NCI-H526 (cell line): Measurements from ENCODE around the gene GPR83.
"Not testable (repeated sequence)": the region's sequence is repeated elsewhere in the genome, so short reads cannot be mapped to it uniquely, and the experiment has no call there.

Experiments used
- DNase-seq, 2 experiments: peaks; one replicate each; lab custom pipeline; 2025; lab: John Stamatoyannopoulos, UW

GPR83 gene

DNA sequence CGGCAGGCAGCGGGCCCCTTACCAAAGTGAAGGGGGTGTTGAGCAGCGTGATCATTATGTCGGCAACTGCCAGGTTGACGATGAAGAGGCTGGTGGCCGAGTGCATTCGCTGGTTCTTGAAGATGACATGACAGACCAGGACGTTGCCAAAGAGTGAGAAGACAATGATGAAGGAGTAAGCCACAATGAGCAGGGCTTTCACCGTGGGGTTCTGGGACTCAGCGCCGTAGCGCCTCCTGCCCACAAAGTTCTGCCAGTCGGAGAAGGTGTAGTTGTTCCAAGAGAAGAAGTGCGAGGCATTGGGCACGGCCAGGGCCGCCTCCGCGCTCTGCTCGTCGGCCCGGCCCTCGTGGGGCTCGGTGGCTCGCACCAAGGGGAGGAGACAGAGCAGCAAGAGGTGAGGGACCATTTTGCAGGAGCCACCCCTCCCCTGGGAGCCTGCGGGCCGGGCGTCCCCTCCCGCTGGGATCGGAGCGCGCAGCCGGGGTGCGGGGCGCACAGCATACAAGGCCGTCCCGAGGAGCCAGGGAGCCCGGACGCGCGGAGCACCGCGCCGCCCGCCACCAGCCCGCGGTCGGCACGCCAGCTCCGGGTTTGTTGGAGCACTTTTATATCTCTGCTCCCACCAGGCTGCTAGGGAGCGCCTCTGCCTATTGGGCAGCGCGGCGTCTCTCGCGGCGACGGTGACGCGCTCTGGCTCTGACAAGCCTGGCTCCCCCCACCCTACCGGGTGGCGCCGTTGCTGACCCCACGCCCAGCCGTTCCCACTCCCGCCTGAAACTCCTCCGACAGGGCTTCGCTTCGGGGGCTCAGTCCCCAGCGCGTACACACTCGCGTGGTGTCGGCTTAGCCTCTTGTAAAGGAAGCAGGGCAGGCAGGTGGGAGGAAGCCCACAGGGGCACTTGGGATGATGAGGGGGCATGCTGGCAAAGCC, at the start of gene GPR83:
Gene GPR83 (minus strand): TSS at position 581 of the 934 bp plus-strand sequence. CDS start 172 bp downstream, at position 409.
- peak; percentile 23 to 81 for DNase-seq

GRCh38 chr11:94450048-94450447, 48.8 kb upstream of the GPR83 start:
- DNase-seq, result no peak

- no peak for DNase-seq
Observed at GRCh38 chr11:94449437-94449836, 48.2 kb upstream of the GPR83 start.

GRCh38 chr11:94449029-94449428, 47.8 kb upstream of the GPR83 start:
- no peak for DNase-seq

DNA sequence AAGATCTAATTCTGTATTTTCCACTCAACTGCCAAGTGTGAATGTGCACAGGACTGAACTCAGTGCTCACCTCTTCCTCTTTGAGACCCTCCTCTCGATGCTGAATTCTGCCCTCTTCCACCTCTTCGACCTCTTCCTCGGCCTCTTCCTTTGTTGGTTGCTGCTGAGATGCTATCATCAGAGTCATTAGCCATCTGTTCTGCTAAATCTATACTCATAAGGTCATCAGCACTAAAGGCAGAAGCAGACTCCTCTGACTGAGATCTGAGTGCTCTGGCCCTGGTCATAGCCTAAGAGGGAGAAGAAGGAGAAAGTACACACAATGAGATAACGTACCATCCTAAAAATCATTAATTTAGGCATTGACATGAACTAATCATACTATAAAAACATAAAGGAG, 45.9 kb upstream of the GPR83 start:
- no peak for DNase-seq

- no peak for DNase-seq
Observed at GRCh38 chr11:94445641-94446040, 44.4 kb upstream of the GPR83 start.

DNA sequence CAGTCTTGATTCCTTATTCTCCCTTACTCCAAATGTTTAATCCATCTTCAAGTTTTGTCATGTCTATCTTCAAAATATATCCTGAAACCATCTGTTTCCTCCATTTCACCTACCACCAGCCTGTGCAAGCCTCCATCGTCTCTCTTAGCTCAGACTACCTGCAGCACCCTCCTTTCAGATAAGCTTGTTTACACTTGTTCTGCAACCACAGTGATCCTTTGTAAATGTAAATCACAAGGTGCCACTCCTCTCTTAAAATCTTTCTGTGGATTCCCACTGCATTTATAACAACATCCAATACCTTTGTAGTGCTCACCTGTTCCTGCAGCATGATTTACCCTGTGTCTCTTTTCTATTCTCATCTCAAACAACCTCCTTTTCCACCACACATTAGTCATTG, 31.8 kb upstream of the GPR83 start:
- no peak for DNase-seq

GRCh38 chr11:94424662-94425061, 23.4 kb upstream of the GPR83 start:
- DNase-seq, result no peak

DNA sequence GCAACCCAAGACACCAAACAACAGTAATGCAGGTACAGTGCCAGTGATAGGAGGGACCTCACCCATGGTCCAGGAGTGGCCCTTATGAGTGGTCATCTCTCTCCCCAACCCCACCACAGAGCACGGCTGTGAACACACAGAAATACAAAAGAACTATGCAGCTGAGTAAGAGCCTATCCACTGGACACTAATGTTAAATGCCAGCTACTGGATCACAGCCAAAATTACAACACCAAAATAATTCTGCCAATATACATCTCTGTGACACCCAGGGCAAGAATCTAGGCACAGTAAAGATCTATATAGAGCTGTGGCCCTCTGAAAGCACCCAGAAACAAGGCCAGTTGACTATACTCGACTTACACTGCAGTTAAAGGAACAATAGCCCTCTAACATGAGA, 22.8 kb upstream of the GPR83 start:
- DNase-seq, result no peak

DNA sequence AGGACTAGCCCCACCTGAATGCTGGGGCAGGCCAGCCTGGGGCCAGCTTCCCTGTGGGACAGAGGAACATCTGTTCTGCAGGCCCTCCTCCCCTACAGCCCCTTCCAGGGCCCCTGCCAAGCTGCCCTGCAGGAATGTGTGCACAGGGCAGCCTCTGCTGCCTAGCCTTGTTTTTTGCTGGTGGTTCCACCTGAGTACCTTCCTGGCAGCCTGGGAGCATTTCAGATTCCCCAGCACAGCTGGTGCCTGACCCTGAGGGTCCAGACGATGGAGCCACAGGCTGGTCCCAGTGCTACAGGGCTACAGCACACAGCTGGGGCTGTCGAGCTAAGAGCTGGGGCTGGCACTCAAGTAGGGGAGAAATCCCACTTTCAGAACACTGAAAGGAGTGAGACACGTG, 22.3 kb upstream of the GPR83 start:
- no peak for DNase-seq

GRCh38 chr11:94418123-94418765, 17.0 kb upstream of the GPR83 start:
- no peak for DNase-seq

DNA sequence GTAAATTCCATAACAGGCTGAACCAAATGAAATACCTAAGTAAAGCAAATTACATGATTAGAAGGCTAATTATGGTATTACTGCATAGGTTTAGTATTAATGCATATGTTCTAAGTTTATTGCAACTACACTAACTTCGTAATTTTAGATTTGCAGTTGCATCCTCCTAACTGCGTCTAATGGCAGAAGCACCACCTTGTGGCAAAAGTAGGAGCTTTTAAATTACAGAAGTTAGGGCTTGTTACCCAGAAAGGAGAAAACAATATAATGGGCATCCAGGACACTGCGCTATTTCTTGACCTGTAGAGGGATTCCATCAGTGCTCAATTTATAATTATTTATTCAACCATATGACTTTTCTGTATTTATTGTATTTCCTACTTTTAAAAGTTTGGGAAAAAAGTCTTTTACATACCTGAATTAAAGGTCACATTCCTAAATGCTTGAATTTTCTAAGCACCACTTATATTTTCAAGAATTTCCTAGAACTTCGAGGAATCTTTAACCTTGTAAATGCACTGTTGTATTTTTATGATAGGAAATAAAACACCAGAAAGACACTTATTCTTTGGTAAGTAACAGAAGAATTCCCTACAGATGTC, 16.3 kb upstream of the GPR83 start:
- peak in 1 of 2 experiments; percentile 58 for DNase-seq

DNA sequence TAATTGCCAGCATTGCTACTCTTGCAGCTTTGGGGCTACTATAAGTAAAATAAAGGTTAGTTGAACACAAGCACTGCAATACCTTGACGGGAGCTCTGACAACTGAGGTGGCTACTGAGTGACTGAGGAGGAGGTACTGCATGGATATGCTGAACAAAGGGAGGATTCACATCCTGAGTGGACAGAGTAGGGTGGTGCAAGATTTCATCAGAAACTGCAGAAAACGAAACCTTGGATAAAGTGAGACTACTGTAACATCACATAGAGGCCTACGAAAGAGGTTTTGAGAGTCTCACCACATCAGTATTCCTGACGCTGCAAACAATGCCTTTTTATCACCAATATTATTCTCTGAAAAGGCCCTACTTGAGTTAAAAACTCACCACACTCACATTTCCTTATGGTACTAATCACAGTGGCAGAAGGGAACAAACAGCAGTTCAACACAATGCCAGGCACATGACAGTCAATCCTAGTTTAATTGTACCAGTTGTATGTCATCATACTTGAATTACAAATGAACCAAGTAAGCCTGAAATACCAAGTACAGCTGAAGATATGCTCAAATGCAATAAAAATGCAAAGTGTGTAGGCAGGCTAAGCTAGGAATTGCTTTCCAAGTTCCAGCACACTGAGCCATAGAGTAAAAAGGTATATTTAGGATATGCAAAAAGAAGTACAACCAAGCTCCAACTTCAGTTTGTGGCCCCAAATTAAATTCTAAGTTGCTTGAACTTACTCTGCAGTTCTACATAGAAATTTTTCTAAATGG, 4.0 kb upstream of the GPR83 start:
- no peak for DNase-seq

- no peak for DNase-seq
Observed at GRCh38 chr11:94402355-94402754, 1.1 kb upstream of the GPR83 start.

DNA sequence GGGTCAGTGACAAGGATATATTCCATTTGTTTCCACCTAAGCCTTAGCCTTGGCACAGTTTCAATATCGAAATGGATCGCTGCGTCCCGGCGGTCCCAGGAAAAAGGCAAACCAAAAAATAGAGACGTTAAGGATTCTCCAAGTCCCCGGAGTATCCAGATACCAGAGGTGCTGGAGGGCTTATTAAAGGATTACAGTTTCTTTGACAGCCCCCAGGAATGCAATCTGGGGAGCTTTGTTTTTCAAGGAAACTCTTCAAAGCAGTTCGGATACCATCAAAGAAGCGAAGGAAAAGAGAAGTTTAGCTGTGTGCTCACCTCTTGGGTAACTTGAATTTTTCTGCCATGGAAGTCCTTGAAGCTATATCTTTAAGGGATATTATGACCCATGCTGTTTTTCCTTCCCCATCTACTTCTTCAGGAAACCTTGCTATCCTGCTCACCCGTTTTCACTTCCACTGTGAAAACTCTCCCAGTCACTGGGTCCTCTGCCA, 600 bp upstream of the GPR83 start:
- DNase-seq, result no peak

DNA sequence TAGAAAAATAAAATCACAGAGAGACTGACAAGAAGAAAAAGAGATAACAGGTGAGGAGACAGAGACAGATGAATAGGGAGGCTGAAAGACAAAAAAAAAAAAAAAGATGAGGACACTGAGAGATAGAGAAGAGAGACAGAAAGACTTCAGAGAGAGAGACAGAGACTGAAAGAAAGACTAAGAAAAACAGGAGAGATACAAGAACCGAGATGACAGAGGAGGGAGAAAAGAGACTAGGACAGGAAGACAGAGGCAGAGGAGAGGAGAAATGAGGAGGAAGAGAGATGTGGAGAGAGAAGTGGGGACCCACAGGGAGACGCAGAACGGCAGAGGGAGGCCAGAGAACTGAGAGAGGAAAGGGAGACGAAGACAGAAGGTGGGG, 771 bp downstream of the GPR83 start:
- DNase-seq, result no peak

DNA sequence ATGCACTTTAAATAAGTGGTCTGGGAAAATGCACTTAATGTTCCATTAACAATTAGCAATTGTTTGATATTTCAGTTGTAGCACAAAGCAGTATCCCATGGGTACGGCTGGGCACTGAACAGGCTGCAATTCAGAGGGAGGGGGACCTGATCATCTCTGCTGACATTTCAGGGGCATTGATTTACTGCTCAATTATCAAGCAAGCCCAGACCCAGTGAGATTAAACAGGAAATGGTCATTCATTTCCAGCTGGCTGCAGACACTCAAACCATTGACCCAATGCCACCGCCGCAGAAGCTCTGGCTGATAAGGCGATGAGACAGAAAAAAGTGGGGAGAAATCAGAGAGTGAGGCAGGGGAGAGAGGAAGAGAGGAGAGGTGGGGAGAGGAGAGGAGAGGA, 1.2 kb downstream of the GPR83 start:
- no peak for DNase-seq

DNA sequence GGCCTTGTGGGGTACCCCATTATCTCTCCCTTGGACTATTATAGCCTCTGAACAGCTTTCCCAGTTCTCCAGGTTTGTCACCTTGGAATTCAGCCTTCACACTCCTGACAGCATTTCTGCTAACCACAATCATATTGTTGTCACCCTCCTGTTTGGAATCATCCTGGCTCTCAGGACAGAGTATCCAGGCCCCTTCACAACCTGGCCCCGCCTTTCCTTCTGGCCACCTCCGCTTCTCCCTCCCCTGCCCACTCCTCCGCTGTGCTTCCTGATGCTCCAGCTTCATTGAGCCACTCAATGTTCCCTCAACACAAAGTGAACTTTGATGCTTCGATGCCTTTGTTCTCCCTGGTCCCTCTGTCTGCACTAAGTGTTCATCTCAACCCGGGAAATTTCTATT, 3.1 kb downstream of the GPR83 start:
- DNase-seq, result no peak

DNA sequence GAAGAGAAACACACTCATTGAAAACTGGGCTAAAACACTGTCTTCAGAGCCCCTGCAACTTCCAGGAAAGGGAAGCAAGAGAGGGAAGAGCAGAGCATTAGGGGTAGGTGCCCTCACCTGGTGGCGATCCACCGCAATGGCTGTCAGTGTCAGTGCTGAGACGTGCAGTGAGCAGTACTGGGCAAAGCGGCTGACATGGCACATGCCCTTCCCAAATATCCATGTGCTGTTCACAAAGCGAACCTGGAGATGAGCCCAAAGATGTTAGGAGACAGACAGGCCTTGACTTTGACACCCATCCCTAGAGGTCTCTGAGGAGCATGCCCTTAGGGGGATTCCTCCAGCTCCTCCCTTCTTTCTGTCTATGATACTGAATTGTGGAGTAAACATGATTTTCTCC, 4.9 kb downstream of the GPR83 start:
- DNase-seq, result no peak

DNA sequence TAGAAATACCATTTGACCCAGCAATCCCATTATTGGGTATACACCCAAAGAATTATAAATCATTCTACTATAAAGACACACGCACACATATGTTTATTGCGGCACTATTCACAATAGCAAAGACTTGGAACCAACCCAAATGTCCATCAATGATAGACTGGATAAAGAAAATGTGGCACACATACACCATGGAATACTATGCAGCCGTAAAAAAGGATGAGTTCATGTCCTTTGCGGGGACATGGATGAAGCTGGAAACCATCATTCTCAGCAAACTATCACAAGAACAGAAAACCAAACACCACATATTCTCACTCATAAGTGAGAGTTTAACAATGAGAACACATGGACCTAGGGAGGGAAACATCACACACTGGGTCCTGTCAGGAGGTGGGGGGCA, 9.3 kb downstream of the GPR83 start:
- DNase-seq, result not testable (repeated sequence)

DNA sequence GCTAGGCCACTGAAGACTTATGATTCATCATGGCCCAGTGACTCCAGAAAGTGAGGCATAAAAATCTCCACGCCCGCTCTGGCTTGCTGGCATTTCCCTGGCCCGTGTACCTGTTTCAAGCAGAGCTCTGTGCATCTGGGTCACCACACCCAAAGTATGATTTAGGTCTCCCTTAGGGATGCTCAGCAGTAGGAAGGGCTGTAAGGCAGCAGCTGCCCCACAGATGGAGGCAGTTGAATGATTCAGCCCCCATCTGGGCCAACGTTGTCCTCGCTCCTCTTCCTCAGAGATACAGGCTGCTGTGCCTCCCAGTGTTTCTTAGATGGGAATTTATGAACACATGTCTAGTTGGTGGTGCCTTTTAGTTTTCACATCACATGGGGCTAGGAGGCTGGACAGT, 21.6 kb downstream of the GPR83 start:
- no peak for DNase-seq

DNA sequence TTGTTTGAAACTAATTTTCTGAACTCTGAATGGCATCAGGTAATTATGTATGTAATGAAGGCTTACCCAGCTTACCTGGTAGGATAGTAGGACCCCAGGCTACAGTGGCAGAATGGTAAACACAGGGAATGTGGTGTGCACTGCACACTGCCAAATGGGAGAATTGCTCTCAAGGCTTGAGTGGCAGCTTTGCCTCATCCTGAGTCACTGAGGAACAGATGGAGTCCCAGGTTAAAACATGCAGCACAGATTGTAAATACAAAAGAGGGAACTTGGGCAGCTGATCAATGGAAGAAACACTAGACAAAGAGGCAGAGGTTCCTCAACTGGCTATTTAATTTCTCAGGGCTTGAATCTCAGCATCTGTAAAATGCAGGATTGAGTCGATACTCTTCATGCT, 24.4 kb downstream of the GPR83 start:
- no peak for DNase-seq
